LNCAP (cell line): Measurements from ENCODE around the gene GCN1.

Experiments used
- TF ChIP-seq, protein P1 (sequence below): fragments of 450-650 bp; IDR thresholded peaks from 2 replicates; pipeline ENCODE4 v1.5.1; 2017; ENCODE audit warnings: mild to moderate bottlenecking

The GCN1 gene

DNA sequence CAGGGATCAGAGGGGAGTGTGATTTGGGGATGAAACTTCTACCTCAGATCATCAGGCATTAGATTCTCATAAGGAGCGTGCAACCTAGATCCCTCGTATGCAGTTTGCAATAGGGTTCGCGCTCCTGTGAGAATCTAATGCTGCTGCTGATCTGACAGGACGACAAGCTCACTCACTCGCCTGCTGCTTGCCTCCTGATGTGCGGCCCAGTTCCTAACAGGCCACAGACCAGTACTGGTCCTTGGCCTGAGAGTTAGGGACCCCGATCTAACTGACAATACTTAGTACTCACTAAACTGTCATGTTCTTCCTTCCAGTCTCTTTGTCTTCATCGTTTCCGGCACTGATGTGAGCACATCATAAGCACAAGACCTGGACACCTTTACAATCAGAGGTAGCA, 11.7 kb upstream of the GCN1 start:
- TF ChIP-seq, protein P1, sequence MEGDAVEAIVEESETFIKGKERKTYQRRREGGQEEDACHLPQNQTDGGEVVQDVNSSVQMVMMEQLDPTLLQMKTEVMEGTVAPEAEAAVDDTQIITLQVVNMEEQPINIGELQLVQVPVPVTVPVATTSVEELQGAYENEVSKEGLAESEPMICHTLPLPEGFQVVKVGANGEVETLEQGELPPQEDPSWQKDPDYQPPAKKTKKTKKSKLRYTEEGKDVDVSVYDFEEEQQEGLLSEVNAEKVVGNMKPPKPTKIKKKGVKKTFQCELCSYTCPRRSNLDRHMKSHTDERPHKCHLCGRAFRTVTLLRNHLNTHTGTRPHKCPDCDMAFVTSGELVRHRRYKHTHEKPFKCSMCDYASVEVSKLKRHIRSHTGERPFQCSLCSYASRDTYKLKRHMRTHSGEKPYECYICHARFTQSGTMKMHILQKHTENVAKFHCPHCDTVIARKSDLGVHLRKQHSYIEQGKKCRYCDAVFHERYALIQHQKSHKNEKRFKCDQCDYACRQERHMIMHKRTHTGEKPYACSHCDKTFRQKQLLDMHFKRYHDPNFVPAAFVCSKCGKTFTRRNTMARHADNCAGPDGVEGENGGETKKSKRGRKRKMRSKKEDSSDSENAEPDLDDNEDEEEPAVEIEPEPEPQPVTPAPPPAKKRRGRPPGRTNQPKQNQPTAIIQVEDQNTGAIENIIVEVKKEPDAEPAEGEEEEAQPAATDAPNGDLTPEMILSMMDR, result no peak

DNA sequence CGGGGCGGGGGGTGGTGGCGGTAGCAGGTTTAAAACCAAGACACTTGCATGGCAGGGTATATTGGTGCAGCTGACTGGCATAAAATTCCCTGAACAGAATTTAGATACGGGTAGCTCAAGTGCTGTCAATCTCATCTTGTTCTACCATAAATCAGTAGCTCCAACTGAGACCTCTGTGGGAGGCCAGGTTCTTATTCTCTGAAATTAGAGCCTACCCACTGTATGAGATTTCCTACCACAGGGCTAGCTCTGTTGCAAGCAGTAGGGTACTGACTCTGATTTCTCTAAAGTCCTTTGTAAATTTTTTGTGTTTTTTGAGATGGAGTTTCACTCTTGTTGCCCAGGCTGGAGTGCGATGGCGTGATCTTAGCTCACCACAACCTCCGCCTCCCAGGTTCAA, 9.7 kb upstream of the GCN1 start:
- TF ChIP-seq, protein P1, result no peak

DNA sequence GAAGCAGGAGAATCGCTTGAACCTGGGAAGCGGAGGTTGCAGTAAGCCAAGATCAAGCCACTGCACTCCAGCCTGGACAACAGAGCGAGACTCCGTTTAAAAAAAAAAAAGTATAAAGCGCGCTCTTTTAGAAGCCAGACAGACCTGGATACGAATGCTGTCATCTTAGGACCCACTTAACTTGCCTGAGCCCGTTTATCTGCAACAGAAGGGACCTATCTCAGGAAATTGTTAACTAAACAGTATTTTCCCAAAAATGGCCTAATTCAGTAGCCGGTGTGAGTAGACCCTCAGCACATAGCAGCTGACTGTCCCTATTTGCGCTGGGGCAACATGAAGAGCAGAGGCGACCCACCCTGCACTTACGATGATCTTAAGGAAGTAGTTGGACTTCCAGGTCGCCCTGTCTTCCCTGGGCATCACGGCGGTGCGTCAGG, 5.9 kb upstream of the GCN1 start:
- TF ChIP-seq, protein P1, result no peak

DNA sequence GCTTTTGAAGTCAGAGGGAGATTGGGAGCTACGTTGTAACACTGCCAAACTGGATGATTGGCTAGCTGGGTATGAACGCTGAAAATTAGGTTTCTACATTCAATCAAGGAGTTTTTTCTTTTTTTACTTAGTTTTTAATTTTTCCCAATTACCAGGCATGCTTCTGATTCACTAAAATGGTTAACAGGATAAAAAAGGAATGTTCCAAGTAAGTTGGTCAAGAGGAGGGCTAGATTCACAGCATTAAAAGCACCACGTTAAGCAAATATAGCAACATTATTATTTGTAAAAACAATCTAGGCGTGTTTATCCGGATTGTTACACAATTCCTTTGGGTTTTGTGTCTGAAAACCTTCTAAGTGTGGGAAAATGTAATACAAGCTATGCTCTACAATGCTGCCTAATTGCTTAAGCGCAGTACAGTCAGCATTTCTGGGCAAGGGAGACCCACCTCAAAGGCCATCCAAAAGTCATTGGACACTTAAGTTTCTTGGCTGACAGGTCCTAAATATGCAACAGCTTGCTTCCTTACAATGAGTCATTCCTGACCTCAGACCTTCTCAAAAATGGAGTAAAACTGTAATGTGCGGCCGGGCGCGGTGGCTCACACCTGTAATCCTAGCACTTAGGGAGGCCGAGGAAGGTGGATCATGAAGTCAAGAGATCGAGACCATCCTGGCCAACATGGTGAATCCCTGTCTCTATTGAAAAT, 5.2 kb upstream of the GCN1 start:
- TF ChIP-seq, protein P1, result no peak

DNA sequence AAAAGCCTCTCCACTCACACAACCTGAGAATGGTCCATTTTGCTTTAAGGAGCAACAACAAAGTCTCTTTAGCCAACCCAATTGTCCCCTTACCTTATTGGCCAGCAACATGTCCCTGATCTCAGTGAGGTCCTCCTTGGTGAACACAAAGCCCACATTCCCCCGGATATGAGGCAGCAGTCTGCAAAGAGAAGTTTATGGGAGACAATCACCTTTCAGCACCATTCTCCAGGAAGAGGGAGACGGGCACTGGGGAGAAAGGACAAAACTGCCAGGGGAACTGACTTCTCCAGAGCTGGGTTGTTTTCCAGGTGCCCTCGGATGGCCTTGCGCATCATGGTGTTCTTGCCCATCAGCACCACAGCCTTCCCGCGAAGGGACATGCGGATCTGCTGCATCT, 4.5 kb upstream of the GCN1 start:
- TF ChIP-seq, protein P1, result no peak

DNA sequence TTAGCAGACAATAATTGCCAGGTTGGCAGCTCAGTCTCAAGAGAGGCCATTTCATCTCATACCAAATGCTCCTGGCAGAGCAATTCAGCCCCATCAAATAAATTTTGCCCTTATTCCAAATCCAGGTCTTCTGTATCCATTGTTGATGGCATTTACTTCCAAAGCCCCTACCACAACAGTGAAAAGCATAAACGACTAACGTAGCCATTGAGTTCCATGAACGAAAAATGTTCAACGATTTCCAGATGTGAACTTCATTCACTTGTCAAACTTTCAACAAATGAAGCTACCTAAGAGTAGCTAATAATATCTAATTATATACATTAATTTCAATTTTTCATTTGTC, 3.0 kb upstream of the GCN1 start:
- TF ChIP-seq, protein P1, result no peak

DNA sequence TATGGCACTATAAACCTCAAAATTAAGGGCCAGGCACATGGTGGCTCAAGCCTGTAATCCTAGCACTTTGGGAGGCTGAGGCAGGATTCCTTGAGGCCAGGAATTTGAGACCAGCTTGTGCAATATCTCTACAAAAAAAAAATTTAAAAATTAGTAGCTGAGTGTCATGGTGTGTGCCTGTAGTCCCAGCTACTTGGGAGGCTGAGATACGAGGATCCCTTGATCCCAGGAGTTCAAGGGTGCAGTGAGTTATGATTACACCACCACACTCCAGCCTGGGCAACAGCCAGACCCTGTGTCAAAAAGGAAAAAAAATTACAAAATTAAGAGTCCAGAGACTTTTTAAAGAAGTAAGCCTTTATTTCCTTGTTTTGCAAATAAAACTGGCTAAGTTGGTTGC, 1.8 kb upstream of the GCN1 start:
- TF ChIP-seq, protein P1, result no peak

DNA sequence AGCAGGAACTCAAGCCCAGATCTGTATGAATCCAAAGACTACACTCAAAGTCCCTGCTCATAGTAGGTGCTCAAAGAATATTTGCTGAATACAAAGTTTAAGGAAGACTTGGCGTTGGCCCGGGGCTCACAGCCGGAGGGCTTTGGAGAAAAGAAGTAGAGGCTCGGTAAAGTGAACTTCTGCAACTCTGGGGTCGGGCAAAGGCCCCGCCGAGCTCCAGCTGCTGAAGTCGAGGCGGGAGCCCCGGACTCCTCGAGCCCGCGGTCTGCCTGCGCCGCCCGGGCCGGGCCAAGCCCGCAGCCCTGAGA, 335 bp downstream of the GCN1 start:
- TF ChIP-seq, protein P1, result no peak
